ENCODE data around the gene MAGEA8. TPM values are rescaled to one million over a fixed set of nuclear protein-coding genes. Genes with fewer than 3 reads are reported as not detected.

MAGEA8 gene
- total and polyA plus RNA-seq, 9 of the 15 experiments (the other 6 are each of a cell fraction or from before 2014, with no cell fraction given) = 0.49 to 4.6 (median 1.9) TPM

GRCh38 chrX:149916745-149917392, 35.9 kb downstream of the MAGEA8 start:
- H3K36me3 ChIP-seq (ENCODE audit: control insufficient read depth, insufficient read depth, low read length) = no peaks in the 10 kb centered on the region
- no peaks in the 10 kb centered on the region for H3K9me1 ChIP-seq (ENCODE audit: control insufficient read depth, insufficient read depth, low read length)
- FAIRE-seq = no peak
- ChIA-PET CTCF (ENCODE audit: low intra/inter-chr PET ratio) (no interaction called here), POLR2A (interaction anchor here (0.7 kb wide), 1 partner anchor 919 kb away, joined by 3 read pairs; no protein-coding TSS in a partner anchor)
- 40% methylated on average over 3 of the region's 3 CpGs for WGBS (ENCODE audit: insufficient coverage, low coverage, missing lambda C conversion rate)
- H3K27me3 ChIP-seq (ENCODE audit: control insufficient read depth in 2 of 2, insufficient read depth in 2 of 2, low read length in 2 of 2) = no peaks in the 10 kb centered on the region
- H3K9me3 ChIP-seq (replicated peaks; ENCODE audit: control insufficient read depth, insufficient read depth, low read depth, low read length) = no peaks in the 10 kb centered on the region
- DNase-seq (ENCODE audit: extremely low read depth in 1 of 4, low spot score in 3 of 4) = peak in 1 of 4 experiments; percentile 19
- H3K4me1 ChIP-seq (replicated peaks in 1 of 2; ENCODE audit: control insufficient read depth in 2 of 2, insufficient read depth in 2 of 2, low read length in 2 of 2) = no peaks in the 10 kb centered on the region; a peak in 1 of 5 replicates
- ATAC-seq = peak; percentile 62
- no peak overlapping the region for H3K27ac ChIP-seq (ENCODE audit: extremely low read depth, low read depth, low read length)
- H3K9ac ChIP-seq (ENCODE audit: insufficient read depth in 1 of 2, low read depth in 2 of 2, low read length in 2 of 2) = no peak overlapping the region
- no peaks in the 10 kb centered on the region for H4K20me1 ChIP-seq (replicated peaks; ENCODE audit: control insufficient read depth, insufficient read depth, low read length)
- BruUV-seq (replicated peaks) = no TSS peak
- no peak overlapping the region for H3K4me3 ChIP-seq
- H3K4me2 ChIP-seq (ENCODE audit: insufficient read depth, low read length) = no peak overlapping the region
- in situ Hi-C loops (cut with MboI) = no loop called here
- no peaks in the 10 kb centered on the region for H3K79me2 ChIP-seq (ENCODE audit: control insufficient read depth, insufficient read depth, low read length)
- intact Hi-C loops (cut with micrococcal nuclease) = no loop called here
- TF ChIP-seq RCOR1 (IDR thresholded peaks at IDR 0.05; ENCODE audit: borderline replicate concordance in 1 of 2, low read depth in 2 of 2, low read length in 2 of 2) (0 out of 4 replicates have a peak, but pooled peaks of 1 of the 2 experiments have one; percentile 27), HNRNPL (IDR thresholded peaks at IDR 0.05; ENCODE audit: low read depth, low read length) (no peak), CBFA2T3 (IDR thresholded peaks at IDR 0.05) (peak; percentile 24; the same call in 1 of the 2 replicates), ZFPM2 (CRISPR knock-in tag; IDR thresholded peaks at IDR 0.05) (no peak), GATA2 (CRISPR knock-in tag; IDR thresholded peaks at IDR 0.05) (no peak), REST (IDR thresholded peaks at IDR 0.05; ENCODE audit: borderline replicate concordance) (no peak), REST (CRISPR knock-in tag; IDR thresholded peaks at IDR 0.05; ENCODE audit: low read depth) (no peak), TRIM25 (IDR thresholded peaks at IDR 0.05; ENCODE audit: borderline replicate concordance) (no peak), KDM1A (IDR thresholded peaks at IDR 0.05) (peak in 1 of 2 experiments; percentile 22; a peak in 2 of 4 replicates), XRCC3 (IDR thresholded peaks at IDR 0.05) (no peak)
- TF ChIP-seq, protein P1, sequence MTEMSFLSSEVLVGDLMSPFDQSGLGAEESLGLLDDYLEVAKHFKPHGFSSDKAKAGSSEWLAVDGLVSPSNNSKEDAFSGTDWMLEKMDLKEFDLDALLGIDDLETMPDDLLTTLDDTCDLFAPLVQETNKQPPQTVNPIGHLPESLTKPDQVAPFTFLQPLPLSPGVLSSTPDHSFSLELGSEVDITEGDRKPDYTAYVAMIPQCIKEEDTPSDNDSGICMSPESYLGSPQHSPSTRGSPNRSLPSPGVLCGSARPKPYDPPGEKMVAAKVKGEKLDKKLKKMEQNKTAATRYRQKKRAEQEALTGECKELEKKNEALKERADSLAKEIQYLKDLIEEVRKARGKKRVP (CRISPR knock-in tag; IDR thresholded peaks at IDR 0.05) = no peak
- no peak overlapping the region for H2AFZ ChIP-seq (ENCODE audit: low read depth, low read length)

Data from K562 (cell line).